Measurements from ENCODE around the gene CBFA2T3.

Gene CBFA2T3

GRCh38 chr16:88983165-88983564, 6.2 kb upstream of the CBFA2T3 start:
- no peak for DNase-seq (ENCODE audit: low read depth, low spot score)
- Histone ChIP-seq H3K27me3 (ENCODE audit: insufficient read depth, insufficient read length) (no peaks in the 10 kb centered on the region), H3K9ac (ENCODE audit: insufficient read length, low read depth) (no peak overlapping the region), H3K4me3 (ENCODE audit: insufficient read length, low read depth) (no peak overlapping the region), H3K4me1 (ENCODE audit: insufficient read depth, insufficient read length) (peaks cover 16% of the 10 kb centered on the region), H3K9me3 (ENCODE audit: insufficient read depth, low read length) (no peaks in the 10 kb centered on the region), H3K36me3 (ENCODE audit: insufficient read depth, insufficient read length, low read length) (no peaks in the 10 kb centered on the region)
- no peak for TF ChIP-seq SUZ12 (IDR thresholded peaks at IDR 0.05; ENCODE audit: extremely low read depth, insufficient read depth, insufficient read length)
- TF ChIP-seq YY1 (IDR thresholded peaks at IDR 0.05; ENCODE audit: insufficient read depth, insufficient read length) = no peak
- no peak for TF ChIP-seq ZNF274 (IDR thresholded peaks at IDR 0.05; ENCODE audit: low read depth, low read length)

- H3K9me3 ChIP-seq (ENCODE audit: insufficient read depth, low read length) = no peaks in the 10 kb centered on the region
- TF ChIP-seq ZNF274 (IDR thresholded peaks at IDR 0.05; ENCODE audit: low read depth, low read length) (no peak), YY1 (IDR thresholded peaks at IDR 0.05; ENCODE audit: insufficient read depth, insufficient read length) (no peak), SUZ12 (IDR thresholded peaks at IDR 0.05; ENCODE audit: extremely low read depth, insufficient read depth, insufficient read length) (no peak)
- no peaks in the 10 kb centered on the region for H3K36me3 ChIP-seq (ENCODE audit: insufficient read depth, insufficient read length, low read length)
- H3K4me1 ChIP-seq (ENCODE audit: insufficient read depth, insufficient read length) = peaks cover 16% of the 10 kb centered on the region
- H3K27me3 ChIP-seq (ENCODE audit: insufficient read depth, insufficient read length) = no peaks in the 10 kb centered on the region
- peak overlapping the region; percentile 38 for H3K9ac ChIP-seq (ENCODE audit: insufficient read length, low read depth)
- DNase-seq (ENCODE audit: low read depth, low spot score) = no peak
- no peak overlapping the region for H3K4me3 ChIP-seq (ENCODE audit: insufficient read length, low read depth)
These were observed 5.5 kb upstream of the CBFA2T3 start for GRCh38 chr16:88982286-88983084.

- Histone ChIP-seq H3K27me3 (ENCODE audit: insufficient read depth, insufficient read length) (no peaks in the 10 kb centered on the region), H3K9ac (ENCODE audit: insufficient read length, low read depth) (no peak overlapping the region), H3K4me1 (ENCODE audit: insufficient read depth, insufficient read length) (peaks cover 16% of the 10 kb centered on the region), H3K4me3 (ENCODE audit: insufficient read length, low read depth) (no peak overlapping the region), H3K36me3 (ENCODE audit: insufficient read depth, insufficient read length, low read length) (no peaks in the 10 kb centered on the region), H3K9me3 (ENCODE audit: insufficient read depth, low read length) (no peaks in the 10 kb centered on the region)
- TF ChIP-seq ZNF274 (IDR thresholded peaks at IDR 0.05; ENCODE audit: low read depth, low read length) (no peak), SUZ12 (IDR thresholded peaks at IDR 0.05; ENCODE audit: extremely low read depth, insufficient read depth, insufficient read length) (no peak), YY1 (IDR thresholded peaks at IDR 0.05; ENCODE audit: insufficient read depth, insufficient read length) (no peak)
- DNase-seq (ENCODE audit: low read depth, low spot score) = no peak
These were observed 2.5 kb upstream of the CBFA2T3 start for GRCh38 chr16:88979353-88980015.

GRCh38 chr16:88978608-88979346, 1.8 kb upstream of the CBFA2T3 start:
- no peaks in the 10 kb centered on the region for H3K9me3 ChIP-seq (ENCODE audit: insufficient read depth, low read length)
- TF ChIP-seq ZNF274 (IDR thresholded peaks at IDR 0.05; ENCODE audit: low read depth, low read length) (no peak), SUZ12 (IDR thresholded peaks at IDR 0.05; ENCODE audit: extremely low read depth, insufficient read depth, insufficient read length) (no peak), YY1 (IDR thresholded peaks at IDR 0.05; ENCODE audit: insufficient read depth, insufficient read length) (no peak)
- peaks cover 16% of the 10 kb centered on the region for H3K4me1 ChIP-seq (ENCODE audit: insufficient read depth, insufficient read length)
- H3K4me3 ChIP-seq (ENCODE audit: insufficient read length, low read depth) = no peak overlapping the region
- no peak for DNase-seq (ENCODE audit: low read depth, low spot score)
- no peak overlapping the region for H3K9ac ChIP-seq (ENCODE audit: insufficient read length, low read depth)
- no peaks in the 10 kb centered on the region for H3K36me3 ChIP-seq (ENCODE audit: insufficient read depth, insufficient read length, low read length)
- H3K27me3 ChIP-seq (ENCODE audit: insufficient read depth, insufficient read length) = no peaks in the 10 kb centered on the region

GRCh38 chr16:88977812-88978607, 1.0 kb upstream of the CBFA2T3 start:
- Histone ChIP-seq H3K9ac (ENCODE audit: insufficient read length, low read depth) (no peak overlapping the region), H3K36me3 (ENCODE audit: insufficient read depth, insufficient read length, low read length) (no peaks in the 10 kb centered on the region), H3K27me3 (ENCODE audit: insufficient read depth, insufficient read length) (no peaks in the 10 kb centered on the region), H3K4me3 (ENCODE audit: insufficient read length, low read depth) (no peak overlapping the region), H3K9me3 (ENCODE audit: insufficient read depth, low read length) (no peaks in the 10 kb centered on the region), H3K4me1 (ENCODE audit: insufficient read depth, insufficient read length) (peaks cover 13% of the 10 kb centered on the region)
- no peak for TF ChIP-seq SUZ12 (IDR thresholded peaks at IDR 0.05; ENCODE audit: extremely low read depth, insufficient read depth, insufficient read length)
- TF ChIP-seq ZNF274 (IDR thresholded peaks at IDR 0.05; ENCODE audit: low read depth, low read length) = no peak
- TF ChIP-seq YY1 (IDR thresholded peaks at IDR 0.05; ENCODE audit: insufficient read depth, insufficient read length) = no peak
- no peak for DNase-seq (ENCODE audit: low read depth, low spot score)

GRCh38 chr16:88976366-88977017, 515 bp downstream of the CBFA2T3 start:
- H3K4me1 ChIP-seq (ENCODE audit: insufficient read depth, insufficient read length) = peaks cover 14% of the 10 kb centered on the region
- H3K27me3 ChIP-seq (ENCODE audit: insufficient read depth, insufficient read length) = no peaks in the 10 kb centered on the region
- no peak overlapping the region for H3K4me3 ChIP-seq (ENCODE audit: insufficient read length, low read depth)
- DNase-seq (ENCODE audit: low read depth, low spot score) = no peak
- no peak overlapping the region for H3K9ac ChIP-seq (ENCODE audit: insufficient read length, low read depth)
- TF ChIP-seq ZNF274 (IDR thresholded peaks at IDR 0.05; ENCODE audit: low read depth, low read length) (no peak), YY1 (IDR thresholded peaks at IDR 0.05; ENCODE audit: insufficient read depth, insufficient read length) (no peak), SUZ12 (IDR thresholded peaks at IDR 0.05; ENCODE audit: extremely low read depth, insufficient read depth, insufficient read length) (no peak)
- no peaks in the 10 kb centered on the region for H3K9me3 ChIP-seq (ENCODE audit: insufficient read depth, low read length)
- H3K36me3 ChIP-seq (ENCODE audit: insufficient read depth, insufficient read length, low read length) = no peaks in the 10 kb centered on the region
